Measurements from ENCODE around the gene CCNY.
"Not testable (repeated sequence)": the region's sequence is repeated elsewhere in the genome, so short reads cannot be mapped to it uniquely, and the experiment has no call there.

The CCNY gene

DNA sequence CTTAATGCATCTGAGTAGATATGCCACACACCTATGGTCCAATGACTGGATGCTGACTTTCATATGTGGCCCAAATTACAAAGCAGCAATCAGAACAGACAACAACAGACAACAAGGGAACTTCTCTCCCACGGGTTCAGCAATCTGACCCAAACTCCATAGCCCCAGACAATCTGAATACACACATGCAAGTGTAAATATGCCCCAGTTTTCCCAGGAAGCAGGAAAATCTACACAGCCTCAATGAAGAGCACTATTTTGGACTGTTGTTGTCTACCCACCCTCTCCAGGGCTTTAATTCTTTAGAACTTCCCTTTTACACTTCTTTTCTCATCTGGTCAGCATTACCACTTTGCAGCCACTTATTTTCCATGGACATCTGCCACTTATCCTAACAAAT lies 2.0 kb upstream of the CCNY start:
- no peak for FAIRE-seq

DNA sequence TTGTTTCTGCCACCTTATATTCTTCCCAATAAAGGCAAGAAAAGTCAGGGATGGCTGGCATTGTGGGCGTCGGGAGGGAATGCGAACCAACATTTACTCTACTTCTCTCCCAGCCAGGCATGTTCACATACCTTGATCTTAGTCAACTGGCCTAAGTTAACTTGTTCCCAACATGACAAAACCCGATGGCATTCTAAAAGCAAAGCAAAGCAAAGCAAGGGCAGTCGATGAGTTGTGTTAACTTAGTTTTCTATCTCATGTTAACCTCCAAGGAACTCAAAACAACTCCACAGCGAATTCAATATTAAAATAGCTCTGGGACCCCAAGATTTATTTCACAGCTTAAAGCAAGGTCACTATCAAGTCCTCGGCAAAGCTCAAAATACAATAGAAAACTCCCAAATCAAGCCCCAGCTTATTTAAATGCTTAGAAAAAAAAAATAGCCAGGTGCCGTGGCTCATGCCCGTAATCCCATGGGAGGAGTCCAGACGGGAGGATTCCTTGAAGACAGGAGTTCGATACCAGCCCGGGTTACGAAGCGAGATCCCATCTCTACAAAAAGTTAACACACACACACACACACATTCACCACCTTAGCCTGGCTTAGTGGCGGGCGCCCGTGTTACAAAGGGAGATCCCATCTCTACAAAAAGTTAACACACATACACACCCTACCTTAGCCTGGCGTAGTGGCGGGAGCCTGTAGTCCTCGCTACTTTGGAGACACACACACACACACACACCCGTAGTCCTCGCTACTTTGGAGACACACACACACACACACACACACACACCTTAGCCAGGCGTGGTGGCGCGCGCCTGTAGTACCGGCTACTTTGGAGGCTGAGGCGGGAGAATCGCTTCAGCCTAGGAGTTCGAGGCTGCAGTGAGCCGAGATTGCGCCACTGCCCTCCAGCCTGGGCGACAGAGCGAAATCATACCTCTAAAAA lies 901 bp upstream of the CCNY start:
- FAIRE-seq = no peak

DNA sequence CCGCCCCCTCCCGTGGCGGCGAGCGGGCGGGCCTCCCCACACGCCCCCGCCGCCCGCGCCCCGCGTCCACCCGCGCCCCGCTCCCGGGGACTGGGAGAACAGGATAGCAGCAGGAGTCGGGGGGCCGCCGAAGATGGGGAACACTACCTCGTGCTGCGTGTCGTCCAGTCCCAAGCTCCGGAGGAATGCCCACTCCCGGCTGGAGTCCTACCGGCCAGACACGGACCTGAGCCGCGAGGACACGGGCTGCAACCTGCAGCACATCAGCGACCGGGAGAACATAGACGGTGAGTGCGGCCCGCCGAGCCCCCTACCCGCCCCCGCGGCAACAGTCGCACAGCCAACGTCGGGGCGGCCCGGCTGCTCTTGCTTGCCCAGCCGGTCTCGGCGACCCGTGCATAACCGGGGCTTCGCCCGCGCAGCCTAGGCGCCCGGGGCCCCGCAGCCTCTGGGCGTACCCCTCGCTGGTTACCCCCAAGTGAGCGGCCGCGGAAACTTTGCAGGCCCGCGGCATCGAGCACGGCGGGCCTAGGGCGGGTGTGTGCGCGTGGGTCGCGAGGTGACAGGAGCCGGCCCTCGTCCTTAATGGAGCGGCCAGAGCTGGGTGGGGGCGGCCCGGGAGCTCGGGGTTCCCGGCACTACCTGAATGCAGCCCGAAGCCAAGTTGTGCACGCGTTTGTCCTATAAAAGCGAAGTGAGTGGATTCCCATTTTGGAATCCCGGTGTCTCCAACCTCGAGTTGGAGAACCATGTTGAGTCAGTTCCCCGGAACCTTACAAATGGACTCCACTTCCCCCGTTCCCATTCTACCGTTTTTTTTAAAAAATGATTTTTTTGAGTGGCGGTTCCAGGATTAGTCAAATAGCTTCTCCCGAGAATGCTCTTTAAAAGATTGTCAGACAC lies 863 bp downstream of the CCNY start:
- no peak for FAIRE-seq

DNA sequence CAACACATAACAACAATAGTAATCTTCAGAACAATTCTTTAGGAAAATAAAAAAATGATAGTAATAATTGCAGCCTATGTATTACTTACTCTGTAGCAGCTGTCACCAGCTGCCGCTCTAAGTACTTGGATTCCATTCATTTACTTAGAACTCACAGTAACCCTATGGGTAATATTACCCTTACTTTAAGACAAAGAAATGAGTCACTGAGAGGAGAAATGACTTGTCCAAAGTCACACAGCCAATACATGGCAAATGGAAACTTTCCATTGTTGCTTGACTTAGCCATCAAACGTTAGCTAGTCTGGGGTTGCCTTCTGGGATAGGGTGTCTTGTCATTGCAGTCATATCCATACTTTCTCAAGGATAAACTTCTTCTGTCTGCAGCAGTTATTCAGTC lies 3.6 kb downstream of the CCNY start:
- FAIRE-seq = no peak

DNA sequence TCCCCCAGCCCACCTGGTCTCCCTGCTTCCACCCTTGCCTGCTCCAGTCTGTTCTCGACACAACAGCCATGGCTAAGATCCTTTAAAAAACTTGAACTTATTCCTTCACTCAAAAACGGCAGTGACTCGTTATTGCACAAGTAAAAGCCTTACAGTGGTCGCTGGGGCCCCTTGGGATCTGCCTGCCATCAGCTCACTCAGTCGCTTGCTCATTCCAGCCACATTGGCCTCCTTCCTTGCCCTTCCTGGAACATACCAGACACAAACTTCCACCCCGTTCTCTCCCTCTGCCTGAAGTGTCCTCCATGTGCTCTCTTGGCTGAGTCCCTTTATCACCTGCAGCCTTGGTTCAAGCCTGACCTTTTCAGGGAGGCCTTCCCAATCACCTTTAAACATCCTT lies 4.7 kb downstream of the CCNY start:
- FAIRE-seq = no peak

DNA sequence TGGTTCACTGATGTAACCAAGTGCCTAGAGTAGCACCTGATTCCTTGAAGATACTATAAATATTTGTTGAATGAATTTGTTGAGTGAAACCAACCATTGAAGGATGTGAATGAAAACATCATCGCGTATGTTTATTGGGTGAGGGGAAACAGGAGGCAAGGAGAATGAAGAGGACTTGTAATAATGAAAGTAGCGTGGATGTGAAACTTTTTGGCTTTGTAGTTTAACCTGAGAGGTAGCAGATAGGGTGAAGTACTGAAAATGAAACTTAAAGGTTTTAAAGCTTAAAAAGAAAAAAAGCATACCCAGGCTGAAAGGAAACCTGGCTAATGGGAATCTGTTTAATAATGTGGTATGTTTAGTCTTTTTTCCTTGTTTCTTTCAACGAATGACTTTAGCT lies 5.2 kb downstream of the CCNY start:
- no peak for FAIRE-seq

DNA sequence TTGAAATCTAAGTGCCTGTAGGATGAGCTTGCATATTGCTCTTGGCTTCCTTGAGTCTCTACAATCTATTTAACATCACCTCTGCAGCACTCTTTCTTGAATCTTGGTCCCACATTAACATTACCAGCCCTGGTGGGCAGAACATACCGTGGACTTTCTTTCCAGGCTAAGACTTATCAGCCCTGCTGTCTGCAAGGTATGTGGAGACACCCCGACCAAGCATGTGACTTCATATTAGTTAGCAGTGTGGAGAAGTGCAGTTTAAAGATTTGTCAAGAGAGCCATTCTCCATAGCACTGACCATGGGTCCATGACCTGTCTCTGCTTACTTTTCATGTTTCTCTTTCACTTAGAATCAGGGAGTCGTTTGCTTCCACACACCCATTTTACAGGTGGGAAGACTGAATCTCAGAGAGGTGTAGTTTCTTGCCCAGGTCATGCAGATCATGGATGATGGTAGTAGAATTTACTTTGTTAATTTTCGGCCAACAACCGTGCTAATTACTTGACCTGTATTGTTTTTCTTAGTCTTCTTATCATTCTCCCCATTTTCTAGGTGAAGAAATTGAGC lies 6.0 kb downstream of the CCNY start:
- FAIRE-seq = no peak

DNA sequence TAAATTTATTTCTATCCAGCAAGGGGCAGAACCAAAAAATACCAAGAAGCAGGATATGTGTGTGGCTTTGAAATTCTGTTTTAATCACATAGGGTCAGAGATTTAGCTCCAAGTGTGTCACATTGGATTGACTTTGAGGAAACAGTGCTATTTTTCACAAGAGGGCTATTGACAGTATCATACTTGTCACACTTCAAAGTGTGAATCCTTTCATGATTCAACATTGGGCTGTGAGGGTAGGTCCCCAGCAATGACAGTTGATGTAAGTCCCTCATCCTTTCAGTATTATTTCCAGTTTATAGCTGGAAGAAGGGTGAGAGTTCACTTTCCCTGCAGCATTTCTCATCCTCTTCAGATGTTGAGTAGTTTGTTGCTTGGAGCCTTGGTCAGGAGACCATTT lies 7.4 kb downstream of the CCNY start:
- no peak for FAIRE-seq

DNA sequence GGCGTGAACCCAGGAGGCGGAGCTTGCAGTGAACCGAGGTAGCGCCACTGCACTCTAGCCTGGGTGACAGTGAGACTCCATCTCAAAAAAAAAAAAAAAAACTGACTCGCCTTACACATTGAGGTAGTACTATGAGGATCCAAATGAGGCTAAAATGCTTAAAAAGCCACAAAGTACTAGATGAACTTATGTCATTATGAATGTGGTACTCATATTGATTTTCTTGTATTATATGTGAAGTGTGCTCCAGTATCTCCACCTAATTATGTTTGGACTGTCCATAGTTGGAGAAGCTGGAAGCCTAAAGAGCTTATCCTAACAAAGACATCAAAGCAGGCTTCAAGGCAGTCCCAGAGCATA lies 9.1 kb downstream of the CCNY start:
- no peak for FAIRE-seq

DNA sequence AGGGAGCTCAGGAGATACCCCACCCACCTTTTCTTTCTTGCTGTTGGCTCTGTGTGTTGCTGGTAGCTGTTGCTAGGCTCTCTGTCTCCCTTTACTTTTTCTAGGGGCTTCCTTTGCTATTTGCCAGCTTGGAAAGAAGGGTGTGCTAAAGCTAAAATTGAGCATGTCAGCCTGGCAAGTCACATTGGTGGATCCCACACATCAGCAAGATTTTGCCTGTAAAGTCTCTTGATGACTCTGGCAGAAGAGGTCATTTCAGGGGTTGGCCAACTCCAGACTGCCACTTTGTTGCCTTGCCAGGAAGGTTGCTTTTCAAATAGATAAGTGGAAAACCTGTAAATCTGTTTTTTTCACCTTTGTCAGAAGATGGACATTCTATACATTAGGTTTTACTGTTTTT lies 9.9 kb downstream of the CCNY start:
- FAIRE-seq = no peak

DNA sequence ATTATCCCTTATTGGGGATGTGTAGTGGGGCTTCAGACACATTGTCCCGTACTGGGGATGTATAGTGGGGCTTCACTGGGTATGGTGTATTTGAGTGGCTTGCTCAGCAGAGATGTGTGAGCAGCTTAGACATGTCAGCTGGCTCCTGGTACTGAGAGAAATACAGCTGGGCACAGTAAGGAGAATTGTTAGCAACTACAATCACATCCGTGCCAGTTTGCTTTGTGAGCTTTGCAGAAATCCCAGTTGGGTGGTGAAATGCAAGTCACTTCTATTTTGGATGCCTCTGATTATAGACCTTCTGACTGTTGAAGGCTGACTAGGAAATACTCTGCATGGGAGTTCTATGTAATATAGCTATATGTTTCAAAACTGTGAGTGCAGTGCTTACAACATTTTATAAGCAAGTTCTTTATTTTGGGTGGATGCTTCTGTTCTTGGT lies 10.8 kb downstream of the CCNY start:
- FAIRE-seq = no peak

DNA sequence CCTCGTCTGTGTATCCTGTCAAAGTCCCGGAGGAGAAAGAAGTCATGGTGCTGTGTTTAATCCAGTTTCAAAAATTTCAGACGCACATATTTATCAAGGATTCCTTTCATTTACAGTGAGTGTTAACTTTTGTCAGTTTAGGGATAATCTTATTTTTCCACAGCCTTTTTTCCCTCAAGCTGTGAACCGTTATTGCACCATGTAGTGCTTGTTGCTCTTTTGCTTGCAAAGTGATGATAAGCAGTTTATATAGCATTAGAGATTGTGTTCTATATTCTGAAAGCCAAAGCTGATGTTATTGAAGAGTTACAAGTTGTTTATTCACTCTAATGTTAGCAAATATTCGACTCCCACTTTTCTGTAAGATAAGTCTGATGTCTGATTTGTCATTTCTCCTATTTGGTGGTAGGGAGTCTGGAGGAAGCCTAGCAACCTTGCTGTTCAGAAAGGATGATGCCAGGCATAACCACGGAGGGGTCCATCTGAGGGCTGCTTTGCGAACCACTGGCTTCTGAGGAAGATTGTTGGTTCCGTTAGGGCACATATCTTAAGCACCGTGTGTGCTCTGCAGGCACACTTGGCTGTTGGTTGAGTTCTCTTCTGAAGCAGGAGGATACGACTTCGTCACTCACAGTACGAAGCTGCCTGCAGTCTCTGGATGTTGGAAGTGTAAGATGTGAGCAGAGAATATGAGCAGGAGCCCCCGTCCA lies 11.7 kb downstream of the CCNY start:
- no peak for FAIRE-seq

DNA sequence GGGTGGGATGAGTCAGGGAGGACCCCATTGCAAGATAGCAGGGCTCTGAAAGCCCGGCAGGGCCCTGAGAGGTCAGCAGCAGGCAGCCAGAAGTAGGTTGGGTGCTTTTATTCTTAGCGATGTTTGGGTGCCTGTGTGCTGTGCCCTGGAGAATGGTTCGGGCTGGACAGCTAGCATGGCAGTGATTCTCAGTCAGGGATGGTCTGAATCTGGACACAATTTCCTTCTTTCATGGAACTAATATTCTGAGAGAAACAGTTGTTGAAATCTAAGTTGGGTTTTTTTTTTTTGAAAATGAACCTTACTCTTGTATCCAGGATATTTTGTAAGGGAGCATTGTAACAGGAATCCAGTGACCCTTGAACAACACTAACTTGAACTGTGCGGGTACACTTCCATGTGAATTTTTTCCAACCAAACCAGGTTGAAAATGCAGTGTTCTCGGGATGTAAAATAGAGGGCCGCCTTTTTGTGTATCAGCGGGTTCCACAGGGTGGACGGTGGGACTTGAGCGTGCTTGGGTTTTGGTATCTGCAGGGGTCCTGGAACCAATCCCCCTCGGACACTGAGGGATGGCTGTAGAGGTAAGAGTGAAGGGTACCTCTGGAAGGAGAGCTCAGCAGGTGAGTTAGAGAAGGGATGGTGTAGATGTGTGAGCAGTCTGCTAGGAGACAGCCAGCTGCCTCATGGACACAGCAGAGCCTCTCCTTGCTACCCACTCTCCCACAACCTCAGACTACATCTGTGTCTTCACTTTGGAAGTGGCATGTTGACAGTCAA lies 12.5 kb downstream of the CCNY start:
- no peak for FAIRE-seq

DNA sequence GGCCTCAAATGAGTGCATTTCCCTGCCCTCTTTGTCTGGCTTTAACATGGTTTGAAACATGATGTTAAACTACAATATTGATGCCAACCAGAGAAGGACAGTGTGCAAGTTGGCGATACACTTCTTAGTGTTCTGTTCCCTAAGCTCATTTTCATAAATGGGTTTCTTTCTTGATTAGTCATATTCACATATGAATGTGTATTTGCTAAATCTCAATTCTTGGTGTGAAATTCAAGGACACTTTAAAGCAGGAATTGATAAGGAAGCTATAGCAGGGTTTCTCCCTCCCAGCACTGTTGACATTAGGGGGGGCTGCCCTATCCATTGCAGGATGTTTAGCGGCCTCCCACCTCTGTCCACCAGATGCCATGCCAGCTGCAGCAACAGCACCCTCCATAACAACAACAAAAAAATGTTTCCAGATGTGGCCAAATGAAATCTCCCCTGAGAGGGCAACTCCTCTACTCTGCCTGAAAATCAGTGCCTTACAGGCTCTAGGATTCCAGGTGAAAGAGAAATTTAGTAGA lies 13.1 kb downstream of the CCNY start:
- FAIRE-seq = no peak

DNA sequence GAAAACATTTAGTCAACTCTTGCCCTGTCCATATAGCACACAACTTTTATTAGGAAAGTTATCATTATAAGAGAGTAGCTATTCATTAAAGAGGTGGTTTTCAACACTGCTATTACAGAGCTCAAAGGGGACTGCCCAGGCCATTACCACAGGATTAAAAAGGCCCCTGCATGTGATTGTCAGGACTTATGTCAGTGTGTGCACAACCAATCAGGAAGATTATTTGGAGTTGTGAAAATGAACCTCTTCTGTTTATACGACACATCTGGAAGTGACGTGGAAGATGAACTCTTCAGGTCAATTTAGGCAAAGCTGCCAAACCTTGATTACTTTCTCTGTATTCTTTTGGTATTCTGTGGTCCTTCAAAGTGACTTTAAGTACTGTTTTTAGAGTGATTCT lies 14.7 kb downstream of the CCNY start:
- FAIRE-seq = no peak

DNA sequence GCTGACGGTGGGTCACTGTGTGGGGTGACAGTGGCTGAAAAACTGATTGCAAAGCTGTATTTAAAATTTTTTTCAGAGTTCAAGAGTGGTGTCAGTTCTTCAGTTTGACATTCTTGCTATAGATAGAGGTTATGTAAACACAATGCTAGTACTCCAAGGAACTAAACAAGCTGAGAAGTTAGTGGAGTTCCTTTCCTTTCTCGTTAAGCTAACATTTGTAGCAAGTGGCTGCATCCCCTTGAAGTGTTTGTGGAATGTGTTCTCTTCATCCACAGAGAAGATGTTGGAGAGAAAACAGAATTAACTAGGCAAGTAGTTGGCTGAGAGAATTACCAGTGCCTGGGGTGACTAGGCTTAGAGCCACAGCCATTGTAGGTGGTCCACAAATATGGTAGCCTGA lies 15.8 kb downstream of the CCNY start:
- no peak for FAIRE-seq

DNA sequence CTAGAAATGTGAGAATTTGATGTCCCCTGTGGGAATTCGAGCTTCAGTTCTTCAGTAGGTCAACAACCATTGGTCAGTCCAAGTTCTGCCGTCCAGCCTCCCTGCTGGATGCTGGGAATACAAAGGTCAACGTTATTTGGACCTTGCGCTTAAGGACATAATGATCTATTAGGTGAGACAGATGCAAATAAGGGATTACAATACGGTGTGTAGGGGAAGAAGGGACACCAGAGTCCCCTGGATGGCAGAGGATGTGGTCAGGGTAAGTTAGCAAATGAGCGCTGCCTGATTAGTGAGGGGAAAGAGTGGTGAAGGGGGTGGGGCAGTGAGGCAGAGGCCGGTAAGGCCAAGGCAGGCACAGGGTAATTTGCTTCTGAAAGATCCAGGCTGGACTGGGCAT lies 16.2 kb downstream of the CCNY start:
- FAIRE-seq = no peak

DNA sequence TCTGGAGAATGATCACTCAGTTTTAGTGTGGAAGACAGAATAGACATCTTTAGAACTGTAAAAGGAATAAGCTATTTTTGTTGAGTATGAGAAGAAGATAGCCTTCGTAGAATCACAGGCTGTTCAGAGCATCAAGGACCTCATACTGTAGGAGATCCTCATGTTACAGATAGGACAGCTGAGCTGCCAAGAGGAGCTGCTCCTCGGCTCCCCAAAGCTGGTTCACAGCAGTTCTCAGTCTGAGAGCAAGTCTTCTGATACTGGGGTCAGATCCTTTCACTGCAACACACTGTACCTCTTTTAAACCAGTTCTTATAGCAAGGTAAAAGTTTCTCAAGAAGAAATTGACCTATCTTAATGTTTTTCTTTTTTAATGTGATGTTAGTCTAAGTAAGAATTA lies 17.1 kb downstream of the CCNY start:
- no peak for FAIRE-seq

DNA sequence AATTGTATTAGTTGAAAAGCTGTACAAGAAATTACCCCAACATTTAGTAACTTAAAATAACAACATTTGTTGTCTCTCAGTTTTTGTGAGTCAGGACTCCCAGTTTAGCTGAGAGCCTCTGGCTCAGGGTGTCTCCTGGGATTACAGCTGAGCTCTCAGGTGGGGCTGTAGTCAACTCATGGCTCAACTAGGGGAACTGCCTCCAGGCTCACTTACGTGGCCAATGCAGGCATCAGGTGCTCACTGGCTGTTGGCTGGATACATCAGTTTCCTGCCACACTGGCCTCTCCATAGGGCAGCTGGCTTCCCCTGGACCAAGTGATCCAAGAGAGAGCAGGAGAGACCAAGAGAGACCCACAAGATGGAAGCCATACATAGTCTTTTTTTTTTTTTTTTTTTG lies 17.5 kb downstream of the CCNY start:
- no peak for FAIRE-seq

DNA sequence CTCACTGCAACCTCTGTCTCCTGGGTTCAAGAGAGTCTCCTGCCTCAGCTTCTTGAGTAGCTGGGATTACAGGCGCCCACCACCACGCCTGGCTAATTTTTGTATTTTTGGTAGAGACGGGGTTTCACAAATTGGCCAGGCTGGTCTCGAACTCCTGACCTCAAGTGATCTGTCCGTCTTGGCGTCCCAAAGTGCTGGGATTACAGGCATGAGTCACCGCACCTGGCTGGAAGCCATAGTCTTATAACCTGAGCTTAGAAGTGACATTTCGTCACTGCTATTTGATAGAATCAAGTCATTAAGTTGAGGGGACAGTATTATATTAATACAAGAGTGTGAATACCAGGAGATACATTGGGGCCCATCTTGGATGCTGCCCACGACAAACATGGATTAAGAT lies 17.9 kb downstream of the CCNY start:
- FAIRE-seq = not testable (repeated sequence)

DNA sequence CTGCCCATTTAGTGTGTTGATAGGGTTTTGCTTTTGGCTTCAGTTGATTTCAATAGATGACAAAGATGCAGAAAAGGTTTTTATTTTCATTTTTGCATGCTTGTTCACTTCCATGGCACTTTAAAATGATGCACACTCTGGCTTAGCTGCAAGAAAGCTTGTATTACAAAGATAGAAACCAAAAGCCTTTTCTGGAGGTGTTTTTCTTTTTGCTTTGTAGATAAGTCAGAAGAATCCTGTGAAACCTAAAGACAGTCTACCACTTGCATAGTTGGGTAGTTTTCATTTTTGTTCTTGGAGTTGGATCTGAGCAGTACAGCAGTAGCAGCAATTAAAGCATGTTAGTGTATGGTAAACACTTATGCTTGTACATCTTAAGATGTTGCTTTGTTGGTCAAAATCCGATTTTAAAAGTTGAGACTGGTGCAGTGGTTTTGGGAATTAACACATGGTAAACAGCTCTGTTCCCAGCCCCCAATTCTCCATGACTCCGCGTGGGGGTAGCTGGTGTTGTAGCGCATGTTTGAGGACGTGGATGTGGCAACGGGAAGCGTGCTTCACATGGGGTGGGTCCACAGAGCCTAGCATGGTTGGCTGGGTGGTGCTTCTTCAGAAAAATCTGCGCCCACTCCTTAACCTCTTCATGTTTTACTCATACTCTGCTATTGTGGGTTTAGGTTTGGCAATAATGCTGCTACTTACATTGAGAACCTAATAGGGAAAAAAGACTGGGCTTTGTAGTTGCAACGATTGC lies 19.8 kb downstream of the CCNY start:
- no peak for FAIRE-seq
